Naive thymus-derived CD4-positive, alpha-beta T cell (primary cell): ENCODE results near the gene HIP1R. TPM values are rescaled to one million over a fixed set of nuclear protein-coding genes. Genes with fewer than 3 reads are reported as not detected.

Experiments
- ATAC-seq: fragments of 150-1000 bp; cut with Tn5 transposase; 2 replicates; pipeline ENCODE4 v1.10.0; 2021; ENCODE audit warnings: mild to moderate bottlenecking, moderate library complexity
- CTCF ChIA-PET: fragments of 350-600 bp; sonication (Branson Sonifier 250); formaldehyde crosslinking; loops from one replicate; lab custom pipeline; 2021; ENCODE audit warnings: antibody characterized with exemption; lab: Charles Lee
- POLR2A ChIA-PET: fragments of 350-600 bp; sonication (Branson Sonifier 250); formaldehyde crosslinking; loops from one replicate; lab custom pipeline; 2021; ENCODE audit warnings: antibody characterized with exemption, inconsistent platforms; lab: Charles Lee
- DNase-seq, 9 donors: peaks; one replicate each; pipeline versions ENCODE4 v3.0.0 to v3.0.0-alpha.2; 2020 to 2022; ENCODE audit warnings: mixed read lengths in 1 of 9
- H3K27ac ChIP-seq: one replicate; pipeline ENCODE4 v1.7.0; 2013; ENCODE audit warnings: mild to moderate bottlenecking, low read depth, low read length, moderate library complexity
- H3K27me3 ChIP-seq, 2 donors: one replicate each; pipeline ENCODE4 v1.7.0; 2013; ENCODE audit warnings: low read length in 2 of 2, mild to moderate bottlenecking in 2 of 2, moderate library complexity in 2 of 2; ENCODE audit not compliant: control insufficient read depth in 2 of 2, insufficient read depth in 2 of 2
- H3K36me3 ChIP-seq, 3 experiments: 1 replicate in 2 of 3; 2 replicates in 1 of 3; pipeline ENCODE4 v1.7.0; 2013; ENCODE audit warnings: low read length in 3 of 3, mild to moderate bottlenecking in 3 of 3, moderate library complexity in 1 of 3; ENCODE audit not compliant: insufficient read depth in 3 of 3, control insufficient read depth in 2 of 3
- H3K4me1 ChIP-seq, 2 donors: one replicate each; pipeline ENCODE4 v1.7.0; 2013; ENCODE audit warnings: low read length in 2 of 2, mild to moderate bottlenecking in 2 of 2, moderate library complexity in 1 of 2; ENCODE audit not compliant: control insufficient read depth in 2 of 2, insufficient read depth in 2 of 2
- H3K4me3 ChIP-seq: 2 replicates; pipeline ENCODE4 v1.7.0; 2013; ENCODE audit warnings: mild to moderate bottlenecking, low read length
- H3K9me3 ChIP-seq, 3 experiments: 1 replicate in 2 of 3; 2 replicates in 1 of 3; pipeline ENCODE4 v1.7.0; 2013; ENCODE audit warnings: low read length in 3 of 3; ENCODE audit not compliant: control insufficient read depth in 2 of 3
- H3K27ac Mint-ChIP-seq, 9 donors: one replicate each; pipeline ENCODE4 v1.8.0; 2020 to 2022; ENCODE audit warnings: mixed read lengths in 9 of 9, mild to moderate bottlenecking in 8 of 9, moderate library complexity in 5 of 9, inconsistent platforms in 2 of 9
- H3K27me3 Mint-ChIP-seq, 5 donors: one replicate each; pipeline ENCODE4 v1.8.0; 2021 to 2022; ENCODE audit warnings: mixed read lengths in 5 of 5, mild to moderate bottlenecking in 1 of 5
- H3K36me3 Mint-ChIP-seq, 5 donors: one replicate each; pipeline ENCODE4 v1.8.0; 2020 to 2022; ENCODE audit warnings: mixed read lengths in 5 of 5, mild to moderate bottlenecking in 3 of 5, inconsistent platforms in 1 of 5
- H3K4me1 Mint-ChIP-seq, 7 donors: one replicate each; pipeline ENCODE4 v1.8.0; 2020 to 2022; ENCODE audit warnings: mixed read lengths in 7 of 7, mild to moderate bottlenecking in 3 of 7, inconsistent platforms in 1 of 7
- H3K4me3 Mint-ChIP-seq, 10 donors: one replicate each; pipeline ENCODE4 v1.8.0; 2020 to 2022; ENCODE audit warnings: mild to moderate bottlenecking in 10 of 10, mixed read lengths in 10 of 10, moderate library complexity in 6 of 10, inconsistent platforms in 2 of 10
- H3K9me3 Mint-ChIP-seq, 11 donors: one replicate each; pipeline ENCODE4 v1.8.0; 2020 to 2022; ENCODE audit warnings: mixed read lengths in 11 of 11, mild to moderate bottlenecking in 4 of 11, inconsistent platforms in 1 of 11, moderate library complexity in 1 of 11
- intact Hi-C, 2 donors: fragments of 100-400 bp; cut with micrococcal nuclease; formaldehyde crosslinking; loops; one replicate each; pipeline ENCODE4 v1.15.1; 2023
- polyA plus RNA-seq, 2 donors: library from polyadenylated mRNA; unstranded; fragments of 300-500 nt; fragmentation: Illumina TruSeq; gene quantifications; one replicate each; pipeline ENCODE4 v1.2.3, GENCODE V29; 2021
- total RNA-seq, 6 experiments: library from RNA in 5 of 6; stranded (reverse) in 5 of 6; gene quantifications; 1 replicate in 5 of 6; 2 replicates in 1 of 6; pipeline ENCODE4 v1.2.3 and lab custom pipeline; 2021 to 2026

The HIP1R gene
- total and polyA plus RNA-seq, 7 experiments from 2014 or later = 7.0 to 162 (median 87.2) TPM

- H3K4me3 ChIP-seq = no peak overlapping the region
- H3K4me1 ChIP-seq = peaks cover 21 to 22% of the 10 kb centered on the region in 2 donors
- intact Hi-C loops = no loop called here
- Mint-ChIP-seq H3K9me3 (no peaks in the 10 kb centered on the region), H3K36me3 (peaks cover 3 to 32% (median 18%) of the 10 kb centered on the region in 5 donors), H3K4me1 (peaks cover 19 to 43% (median 38%) of the 10 kb centered on the region in 7 donors), H3K4me3 (peak overlapping the region in 1 of 10 donors; percentile 17), H3K27ac (peak overlapping the region in 2 of 9 donors; percentile 22 to 28), H3K27me3 (peaks cover 0 to 5% (median 0%) of the 10 kb centered on the region in 5 donors)
- ChIA-PET CTCF (no interaction called here), POLR2A (interaction anchor here (1.6 kb wide), 1 partner anchor 29 kb away, joined by 3 read pairs; no protein-coding TSS in a partner anchor)
- ATAC-seq (no peak), DNase-seq (no peak)
- H3K27ac ChIP-seq = no peak overlapping the region
- H3K27me3 ChIP-seq = no peaks in the 10 kb centered on the region
- H3K9me3 ChIP-seq = no peaks in the 10 kb centered on the region
- H3K36me3 ChIP-seq = peaks cover 14 to 70% (median 21%) of the 10 kb centered on the region in 3 experiments
These were observed 32.6 kb downstream of the HIP1R start for GRCh38 chr12:122867691-122868461.

DNA sequence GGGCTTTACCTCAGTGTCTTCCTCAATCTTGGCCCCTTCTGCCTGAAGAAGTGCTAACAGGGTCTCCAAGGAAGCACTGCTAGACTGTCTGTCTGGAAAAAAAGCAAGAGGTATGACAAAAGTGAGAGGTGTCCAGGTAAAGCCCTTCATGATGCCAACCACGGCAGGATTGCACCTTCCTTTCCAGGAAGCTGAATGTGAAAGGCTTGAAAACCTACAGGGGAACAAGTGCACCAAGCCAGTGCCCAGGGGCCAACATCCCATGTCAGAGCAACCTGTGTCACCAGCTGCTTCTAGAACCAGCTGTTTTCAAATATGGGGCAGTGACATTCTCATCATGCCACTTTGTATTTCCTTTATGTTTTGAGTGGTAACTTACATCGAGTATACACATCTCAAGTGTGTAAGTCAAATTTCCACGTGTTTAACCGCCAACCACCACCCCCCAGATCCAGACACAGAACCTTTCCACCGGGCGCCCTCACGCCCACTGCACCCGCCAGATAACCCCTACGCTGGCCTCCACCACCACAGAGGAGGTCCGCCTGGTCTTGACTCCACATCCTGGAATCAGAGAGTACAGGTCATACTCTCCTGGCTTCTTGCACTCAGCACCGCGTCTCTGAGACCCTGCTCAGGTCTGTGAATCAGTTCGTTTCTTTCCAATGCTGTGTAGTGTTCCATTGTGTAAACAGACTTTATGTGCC, 33.4 kb downstream of the HIP1R start:
- peaks cover 23 to 28% of the 10 kb centered on the region in 2 donors for H3K4me1 ChIP-seq
- POLR2A ChIA-PET = no interaction called here
- Mint-ChIP-seq H3K27ac (peak overlapping the region in 6 of 9 donors; percentile 14 to 68 (median 20)), H3K36me3 (peaks cover 3 to 37% (median 18%) of the 10 kb centered on the region in 5 donors), H3K9me3 (no peaks in the 10 kb centered on the region), H3K27me3 (peaks cover 0 to 7% (median 0%) of the 10 kb centered on the region in 5 donors), H3K4me1 (peaks cover 26 to 50% (median 46%) of the 10 kb centered on the region in 7 donors), H3K4me3 (peak overlapping the region in 1 of 10 donors; percentile 7)
- H3K27me3 ChIP-seq = no peaks in the 10 kb centered on the region
- intact Hi-C loops = no loop called here
- ATAC-seq (no peak), DNase-seq (no peak)
- no peak overlapping the region for H3K4me3 ChIP-seq
- no peaks in the 10 kb centered on the region for H3K9me3 ChIP-seq
- H3K27ac ChIP-seq = no peak overlapping the region
- CTCF ChIA-PET = interaction anchor here (1.4 to 1.5 kb wide), 2 partner anchors 13 to 87 kb away, joined by 3 read pairs; no protein-coding TSS in a partner anchor
- H3K36me3 ChIP-seq = peaks cover 14 to 65% (median 21%) of the 10 kb centered on the region in 3 experiments

DNA sequence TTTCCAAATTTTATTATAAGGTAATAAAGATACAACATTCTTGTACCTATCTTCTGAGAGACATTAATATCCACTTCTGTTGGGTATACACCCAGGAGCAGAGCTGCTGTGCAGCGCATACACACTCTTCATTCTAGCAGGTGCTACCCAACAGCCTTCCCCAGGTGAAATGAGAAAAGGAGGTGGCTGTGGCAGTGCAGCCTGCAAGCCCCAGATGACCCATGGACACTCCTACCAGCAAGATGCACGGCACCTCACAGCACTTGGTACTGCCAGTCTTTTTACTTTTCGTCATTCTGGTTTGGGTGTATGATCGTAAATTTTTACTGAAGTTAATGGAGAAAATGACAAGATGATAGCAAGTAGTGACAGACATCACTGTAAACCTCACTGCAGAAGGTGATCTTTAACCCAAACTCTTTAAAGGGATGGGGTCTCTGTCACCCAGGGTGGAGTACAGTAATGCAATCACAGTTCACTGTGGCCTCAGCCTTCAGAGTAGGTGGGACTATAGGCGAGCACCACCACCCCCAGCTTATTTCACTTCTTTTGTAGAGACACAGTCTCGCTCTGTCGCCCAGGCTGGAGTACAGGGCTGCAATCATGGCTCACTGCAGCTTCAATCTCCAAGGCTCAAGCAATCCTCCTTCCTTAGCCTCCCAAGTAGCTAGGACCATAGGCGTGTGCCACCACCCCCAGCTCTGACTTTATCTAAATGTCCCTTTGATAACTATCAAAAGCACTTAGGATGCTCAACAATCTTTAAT, 34.1 kb downstream of the HIP1R start:
- peaks cover 0 to 9% (median 0%) of the 10 kb centered on the region in 5 donors for H3K27me3 Mint-ChIP-seq
- H3K4me3 Mint-ChIP-seq = peak overlapping the region in 1 of 10 donors; percentile 6
- no peaks in the 10 kb centered on the region for H3K9me3 Mint-ChIP-seq
- Histone ChIP-seq H3K27me3 (no peaks in the 10 kb centered on the region), H3K9me3 (no peaks in the 10 kb centered on the region), H3K4me1 (peaks cover 27 to 36% of the 10 kb centered on the region in 2 donors), H3K36me3 (peaks cover 14 to 60% (median 21%) of the 10 kb centered on the region in 3 experiments), H3K27ac (no peak overlapping the region), H3K4me3 (no peak overlapping the region)
- H3K4me1 Mint-ChIP-seq = peaks cover 34 to 58% (median 51%) of the 10 kb centered on the region in 7 donors
- peaks cover 3 to 40% (median 18%) of the 10 kb centered on the region in 5 donors for H3K36me3 Mint-ChIP-seq
- peak overlapping the region in 6 of 9 donors; percentile 17 to 85 (median 52) for H3K27ac Mint-ChIP-seq
- ChIA-PET POLR2A (interaction anchor here (0.7 to 1.5 kb wide), 4 partner anchors 13 to 729 kb away, joined by 4 to 6 read pairs (median 4); no protein-coding TSS in a partner anchor), CTCF (interaction anchor here (0.6 to 3.7 kb wide), 4 partner anchors 9 to 1108 kb away, joined by 3 to 21 read pairs (median 3); no protein-coding TSS in a partner anchor)
- intact Hi-C loops = no loop called here
- no peak for DNase-seq
- no peak for ATAC-seq

- H3K36me3 ChIP-seq = peaks cover 14 to 53% (median 21%) of the 10 kb centered on the region in 3 experiments
- intact Hi-C loops = loop anchor here in 1 of 2 donors (5.0 kb wide), 1 partner anchor 33 kb away; the partner anchor contains the start of gene HIP1R
- ChIA-PET CTCF (interaction anchor here (1.2 to 3.7 kb wide), 3 partner anchors 10 to 83 kb away, joined by 3 to 21 read pairs (median 10); no protein-coding TSS in a partner anchor), POLR2A (interaction anchor here (0.7 to 3.1 kb wide), 10 partner anchors 9 to 728 kb away, joined by 4 to 32 read pairs (median 4); partner anchors contain the start of gene VPS37B)
- peak overlapping the region in 4 of 10 donors; percentile 86 to 96 (median 91) for H3K4me3 Mint-ChIP-seq
- H3K36me3 Mint-ChIP-seq = peaks cover 3 to 37% (median 18%) of the 10 kb centered on the region in 5 donors
- no peak overlapping the region for H3K4me3 ChIP-seq
- H3K27ac Mint-ChIP-seq = peak overlapping the region in 5 of 9 donors; percentile 5 to 87 (median 85)
- no peaks in the 10 kb centered on the region for H3K27me3 ChIP-seq
- peaks cover 36 to 64% (median 50%) of the 10 kb centered on the region in 7 donors for H3K4me1 Mint-ChIP-seq
- no peaks in the 10 kb centered on the region for H3K9me3 Mint-ChIP-seq
- peaks cover 0 to 9% (median 0%) of the 10 kb centered on the region in 5 donors for H3K27me3 Mint-ChIP-seq
- DNase-seq = no peak
- H3K9me3 ChIP-seq = no peaks in the 10 kb centered on the region
- no peak for ATAC-seq
- H3K4me1 ChIP-seq = peaks cover 27 to 41% of the 10 kb centered on the region in 2 donors
- H3K27ac ChIP-seq = no peak overlapping the region
These were observed 35.0 kb downstream of the HIP1R start for GRCh38 chr12:122870163-122870842.

- Histone ChIP-seq H3K36me3 (peaks cover 14 to 45% (median 21%) of the 10 kb centered on the region in 3 experiments), H3K4me3 (peak overlapping the region; percentile 50), H3K27me3 (no peaks in the 10 kb centered on the region), H3K9me3 (no peaks in the 10 kb centered on the region), H3K27ac (peak overlapping the region; percentile 64), H3K4me1 (peaks cover 30 to 49% of the 10 kb centered on the region in 2 donors)
- DNase-seq = no peak
- peaks cover 3 to 39% (median 18%) of the 10 kb centered on the region in 5 donors for H3K36me3 Mint-ChIP-seq
- peaks cover 0 to 9% (median 0%) of the 10 kb centered on the region in 5 donors for H3K27me3 Mint-ChIP-seq
- no peak for ATAC-seq
- ChIA-PET POLR2A (interaction anchor here (0.8 to 3.2 kb wide), 11 partner anchors 9 to 362 kb away, joined by 3 to 32 read pairs (median 4); partner anchors contain the start of genes MPHOSPH9, MTRFR and VPS37B), CTCF (interaction anchor here (0.6 to 3.7 kb wide), 8 partner anchors 9 to 735 kb away, joined by 3 to 21 read pairs (median 4); no protein-coding TSS in a partner anchor)
- H3K9me3 Mint-ChIP-seq = no peaks in the 10 kb centered on the region
- peak overlapping the region; percentile 82 to 96 (median 89) for H3K4me3 Mint-ChIP-seq
- intact Hi-C loops = loop anchor here in 1 of 2 donors (5.0 kb wide), 1 partner anchor 34 kb away; the partner anchor contains the start of gene HIP1R
- H3K4me1 Mint-ChIP-seq = peaks cover 40 to 72% (median 58%) of the 10 kb centered on the region in 7 donors
- peak overlapping the region in 7 of 9 donors; percentile 85 to 97 (median 88) for H3K27ac Mint-ChIP-seq
These were observed 35.8 kb downstream of the HIP1R start for GRCh38 chr12:122870867-122871664.
